ENCODE results near the gene SLTM.
"Not testable (repeated sequence)": the region's sequence is repeated elsewhere in the genome, so short reads cannot be mapped to it uniquely, and the experiment has no call there.

DNA sequence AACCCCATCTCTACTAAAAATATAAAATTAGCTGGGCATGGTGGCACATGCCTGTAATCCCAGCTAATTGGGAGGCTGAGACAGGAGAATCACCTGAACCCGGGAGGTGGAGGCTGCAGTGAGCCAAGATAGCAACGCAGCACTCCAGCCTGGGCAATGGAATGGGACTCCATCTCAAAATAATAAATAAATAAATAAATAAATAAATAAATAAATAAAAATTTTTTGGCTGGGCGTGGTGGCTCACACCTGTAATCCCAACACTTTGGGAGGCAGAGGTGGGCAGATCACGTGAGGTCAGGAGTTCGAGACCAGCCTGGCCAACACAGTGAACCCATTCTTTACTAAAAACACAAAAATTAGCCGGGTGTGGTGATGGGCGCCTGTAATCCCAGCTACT, 13.0 kb downstream of the SLTM start:
- not testable (repeated sequence) for TF ChIP-seq CTCF (IDR thresholded peaks at IDR 0.05; ENCODE audit: low read depth, low read length, poor library complexity, severe bottlenecking); EZH2phosphoT487 (IDR thresholded peaks at IDR 0.05; ENCODE audit: borderline replicate concordance, low read length)

All from DOHH2 (cell line).